Measurements from ENCODE around the gene SLX9.

GRCh38 chr21:44993321-44994046, 53.7 kb downstream of the SLX9 start:
- TF ChIP-seq EZH2 (IDR thresholded peaks at IDR 0.05; ENCODE audit: borderline replicate concordance, low read length) = no peak
- TF ChIP-seq CTCF (IDR thresholded peaks at IDR 0.05; ENCODE audit: low read length) = no peak
